Measurements from ENCODE around the gene HMGXB3.
"Not testable (repeated sequence)": the region's sequence is repeated elsewhere in the genome, so short reads cannot be mapped to it uniquely, and the experiment has no call there.

The HMGXB3 gene

DNA sequence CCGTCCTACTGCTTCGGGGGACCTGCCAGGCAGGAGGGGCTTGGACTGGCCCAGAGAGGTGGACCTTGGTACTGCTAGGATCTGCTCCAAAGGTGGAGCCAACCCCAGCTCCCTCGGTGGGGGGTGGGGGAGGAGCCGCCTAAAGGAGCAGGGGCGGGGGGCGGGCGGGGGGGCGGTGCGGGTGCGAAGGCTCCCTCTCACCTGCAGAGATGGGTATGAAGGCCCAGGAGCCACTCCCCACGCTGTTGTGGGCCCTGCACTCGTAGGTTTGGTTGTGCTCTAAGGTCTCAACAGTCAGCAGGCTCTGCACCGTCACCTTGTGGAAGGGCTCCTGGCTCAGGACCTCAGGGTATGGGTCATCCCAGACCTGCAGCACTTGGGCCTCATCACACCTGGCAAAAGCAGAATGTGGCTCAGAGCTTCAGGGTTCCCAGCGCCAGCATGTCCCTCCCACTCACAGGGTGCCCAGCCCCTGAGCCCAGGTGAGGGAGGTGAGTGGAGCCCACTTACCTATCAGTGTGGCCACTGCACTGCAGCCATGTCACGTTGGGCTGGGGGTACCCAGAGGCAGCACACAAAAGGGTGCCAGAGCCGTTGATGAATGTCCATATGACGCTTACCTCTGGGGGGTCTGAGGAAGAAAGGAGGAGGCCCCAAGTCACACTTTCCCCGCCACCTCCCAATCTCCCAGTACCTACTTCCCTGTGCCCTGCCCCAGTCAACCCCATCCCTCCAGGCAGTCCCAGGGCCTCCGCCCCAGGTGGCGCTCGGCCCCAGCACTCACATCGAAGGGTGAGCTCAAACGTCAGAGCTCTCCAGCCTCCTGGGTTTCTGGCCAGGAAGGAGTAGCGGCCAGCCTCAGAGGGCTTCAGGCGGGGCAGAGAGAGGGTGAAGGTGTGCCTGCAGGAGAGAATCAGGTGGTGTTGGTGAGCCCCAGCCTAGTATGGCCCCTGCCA lies 69.4 kb downstream of the HMGXB3 start:
- no peak for DNase-seq

DNA sequence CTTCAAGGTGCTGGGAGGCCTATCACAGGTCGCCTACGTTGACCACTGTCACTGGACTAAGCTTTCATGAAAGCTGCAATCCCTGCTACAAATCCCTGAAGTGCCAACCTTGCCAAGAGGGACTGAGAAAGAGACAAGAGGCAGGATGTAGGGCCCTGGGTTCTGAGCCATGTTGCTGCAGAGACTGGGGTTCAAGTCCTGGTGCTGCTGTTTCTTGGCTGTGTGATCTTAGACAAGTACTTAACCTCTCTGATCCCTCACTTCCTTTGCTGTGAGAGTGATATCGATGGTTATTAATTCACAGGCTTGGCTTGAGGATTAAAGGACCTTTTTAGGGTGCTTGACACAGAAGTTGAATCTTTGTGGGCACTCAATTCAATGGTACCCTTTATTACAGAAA lies 70.3 kb downstream of the HMGXB3 start:
- no peak for DNase-seq

DNA sequence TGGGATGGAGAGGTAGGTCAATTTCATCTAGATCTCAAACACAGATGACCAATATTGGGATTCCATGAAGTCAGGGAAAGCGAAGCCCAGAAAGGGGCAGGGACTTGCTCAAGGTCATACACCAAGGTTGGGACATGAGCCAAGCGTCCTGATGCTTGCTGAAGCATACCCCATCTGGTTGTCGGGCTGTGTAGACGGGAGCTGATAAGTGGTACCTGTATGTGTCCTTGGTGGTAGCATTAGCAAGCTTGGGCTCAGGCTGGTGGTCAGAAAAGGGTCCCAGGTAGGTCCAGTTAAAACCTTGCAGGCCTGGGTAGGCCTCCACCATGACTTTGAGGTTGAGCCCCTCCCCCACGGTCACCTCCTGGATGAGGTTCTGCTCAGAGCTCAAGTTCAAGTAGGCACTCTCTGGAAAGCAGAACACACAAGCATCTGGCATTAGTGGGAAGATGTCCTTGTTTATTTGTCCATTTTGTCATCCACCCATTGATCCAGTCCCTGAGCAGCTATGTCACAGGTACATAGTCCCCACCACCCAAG lies 72.6 kb downstream of the HMGXB3 start:
- DNase-seq: no peak

DNA sequence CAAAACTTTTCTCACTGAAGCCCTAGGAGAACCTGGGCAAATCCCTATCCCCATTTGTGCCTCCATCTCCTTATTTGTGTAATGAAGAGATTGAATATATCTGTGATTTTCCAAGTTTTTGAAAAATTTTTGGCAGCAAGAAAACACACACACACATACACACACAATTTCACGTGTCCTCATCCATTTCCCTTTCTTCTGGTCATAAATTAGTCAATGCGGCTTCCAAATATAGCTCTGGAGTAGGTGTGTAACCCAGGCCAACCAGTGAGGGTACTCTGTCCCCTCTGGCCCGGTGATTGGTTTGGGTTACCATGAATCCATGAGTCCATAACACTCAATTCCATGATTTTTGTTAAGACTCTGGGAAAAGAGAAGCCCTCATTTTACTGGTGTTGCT lies 73.1 kb downstream of the HMGXB3 start:
- DNase-seq: no peak

DNA sequence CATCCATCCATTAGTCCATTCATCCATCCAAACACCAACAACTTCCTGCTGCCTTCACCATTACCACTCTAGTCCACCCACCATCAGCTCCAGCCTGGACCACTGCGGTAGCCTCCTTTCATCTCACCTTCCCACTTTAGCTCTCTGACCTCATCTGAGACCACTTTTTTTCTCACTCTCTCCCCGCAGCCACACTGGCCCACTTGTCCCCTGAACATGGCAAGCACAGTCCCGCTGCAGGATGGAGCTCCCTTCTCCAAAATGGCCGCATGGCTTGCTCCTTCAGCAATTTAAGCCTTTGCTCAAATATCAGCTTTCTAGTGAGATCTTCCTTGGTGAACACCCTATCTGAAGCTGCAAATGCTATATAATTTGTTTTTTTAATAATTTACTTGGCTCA lies 74.7 kb downstream of the HMGXB3 start:
- DNase-seq: no peak

DNA sequence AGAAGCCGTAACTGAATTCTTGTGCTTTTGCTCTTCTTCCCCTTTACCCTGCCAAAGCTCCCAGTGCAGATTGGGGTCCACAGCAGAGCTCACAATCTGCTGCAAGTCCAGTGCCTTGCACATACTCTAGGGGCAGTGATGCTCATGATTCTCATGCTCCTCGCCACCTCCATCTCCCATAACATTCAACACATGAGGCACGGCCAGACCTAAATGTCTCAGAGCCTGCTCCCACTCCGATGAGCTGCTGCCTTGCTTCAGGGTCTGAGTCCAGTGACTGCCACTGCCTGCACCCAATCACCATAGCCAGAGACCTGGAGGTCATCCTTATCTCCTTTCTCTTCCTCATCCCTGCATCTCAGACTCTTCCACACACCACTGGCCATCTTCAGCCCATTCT lies 75.3 kb downstream of the HMGXB3 start:
- peak; percentile 47 for DNase-seq

DNA sequence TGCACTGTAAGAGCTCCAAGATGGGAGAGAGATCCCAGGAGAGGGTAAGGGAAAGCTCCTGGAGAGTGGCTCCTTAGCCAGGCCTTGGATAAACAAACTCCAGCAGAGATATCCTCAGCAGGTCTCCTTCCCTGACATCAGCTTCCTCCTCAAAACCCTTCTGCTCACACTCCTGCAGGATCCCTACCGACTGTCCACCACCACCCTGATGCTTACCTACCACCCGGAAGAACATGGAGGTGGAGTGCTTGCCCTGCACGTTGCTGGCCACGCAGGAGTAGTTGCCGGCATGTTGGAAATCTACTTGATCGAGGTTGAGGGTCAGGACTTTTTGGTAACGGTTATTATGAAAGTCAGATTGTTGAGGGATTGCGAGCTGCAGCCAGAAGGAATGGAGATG lies 76.5 kb downstream of the HMGXB3 start:
- DNase-seq: no peak

DNA sequence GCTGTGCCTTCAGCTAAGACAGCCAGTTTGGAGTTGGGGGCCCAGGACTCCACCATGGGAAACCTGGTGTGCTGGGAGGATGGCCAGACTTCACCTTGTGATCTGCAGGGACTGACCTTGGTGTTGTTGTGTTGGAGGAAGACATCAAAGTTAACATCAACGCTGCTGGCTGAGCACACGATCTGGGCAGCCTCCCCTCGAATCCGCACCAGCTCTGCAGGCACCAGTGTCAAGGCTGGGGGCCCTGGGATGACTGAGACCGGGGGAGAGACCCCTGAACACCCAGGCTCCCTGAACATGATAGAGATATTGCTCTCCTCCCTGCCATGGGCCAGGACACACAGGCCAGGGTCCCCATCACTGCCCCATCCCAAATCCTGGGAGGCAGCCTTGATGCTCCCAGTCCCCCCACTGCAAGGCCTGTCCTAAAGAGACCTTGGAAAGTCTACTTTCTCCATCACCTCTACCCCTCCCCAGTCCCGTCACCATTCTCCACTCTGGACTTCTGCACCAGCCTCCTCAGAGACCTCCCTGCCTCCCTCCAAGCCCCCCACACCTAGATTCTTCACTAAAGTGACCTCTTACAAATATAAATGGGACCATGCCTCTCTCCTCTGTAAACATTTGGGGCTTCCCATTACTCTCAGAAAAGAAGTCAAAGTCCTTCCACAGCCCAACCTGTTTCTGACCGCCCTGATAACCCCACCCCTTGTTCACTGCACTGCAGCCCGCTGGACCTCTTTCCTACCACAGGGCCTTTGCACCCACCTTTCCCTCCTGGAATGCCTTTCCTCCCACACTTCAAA lies 77.7 kb downstream of the HMGXB3 start:
- DNase-seq: no peak

DNA sequence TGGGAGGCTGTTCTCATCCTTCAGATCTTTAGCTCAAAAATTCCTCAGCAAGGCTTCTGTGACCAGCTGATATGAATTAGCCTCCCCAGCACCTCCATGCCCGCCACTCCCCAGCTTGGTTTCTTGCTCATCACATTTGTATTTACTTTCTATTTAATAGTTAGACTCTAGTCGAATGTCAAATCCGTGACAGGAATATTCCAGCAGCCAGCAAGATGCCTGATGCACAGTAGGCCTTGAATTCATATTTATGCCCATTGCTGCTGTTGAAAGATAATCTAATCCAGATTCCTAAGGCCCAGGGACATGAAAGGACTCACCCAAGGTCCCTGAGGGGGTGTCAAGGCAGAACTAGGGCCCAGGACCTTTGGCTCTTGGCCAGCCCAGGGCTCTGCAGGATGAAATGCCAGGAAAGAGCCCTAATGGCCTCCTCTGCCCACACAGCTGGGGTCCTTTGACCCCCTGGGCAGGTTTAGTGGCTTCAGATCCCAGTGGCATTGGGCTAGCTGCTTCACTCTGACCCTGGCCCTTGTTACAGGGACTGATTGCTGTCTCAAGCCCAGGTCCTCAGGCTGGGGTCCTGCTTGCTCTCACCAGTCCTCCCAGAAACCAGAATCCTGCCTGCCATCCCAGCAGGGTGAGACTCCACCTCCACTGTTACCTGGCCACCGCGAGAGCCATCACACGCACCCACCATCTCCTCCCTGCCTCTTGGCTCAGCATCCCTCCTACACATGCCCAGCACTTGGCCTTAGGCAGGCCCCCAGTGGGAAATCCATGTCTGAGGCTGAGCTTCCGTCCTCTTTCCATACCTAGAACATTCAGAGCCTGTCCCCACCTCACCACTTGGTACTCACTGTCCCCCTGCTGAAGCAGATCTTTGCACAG lies 78.5 kb downstream of the HMGXB3 start:
- DNase-seq: no peak

DNA sequence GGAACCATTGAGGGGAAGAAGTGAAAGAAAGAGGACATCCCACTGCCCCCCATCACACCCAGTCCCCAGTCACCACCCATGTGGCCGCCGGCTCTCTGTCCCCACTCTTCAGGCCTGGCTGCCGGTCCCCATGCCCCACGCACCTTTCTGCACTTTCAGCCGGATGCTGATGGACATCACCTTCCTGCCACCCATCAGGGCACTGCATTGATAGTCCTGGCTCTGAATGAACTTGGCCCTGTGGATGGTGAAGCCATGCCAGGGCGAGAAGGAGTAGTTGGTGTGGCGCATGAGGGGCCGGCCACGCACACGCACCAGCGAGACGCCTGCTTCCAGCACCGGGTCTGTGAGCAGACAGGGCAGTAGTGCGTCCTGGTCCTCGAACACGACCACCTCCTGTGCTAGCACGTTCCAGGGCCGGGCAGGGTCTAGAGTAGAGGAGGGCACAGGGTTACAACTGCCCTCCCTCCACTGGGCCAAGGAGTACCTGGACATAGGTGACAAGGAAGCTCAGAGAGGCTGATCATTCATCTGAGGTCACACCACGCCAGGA lies 79.4 kb downstream of the HMGXB3 start:
- no peak for DNase-seq

DNA sequence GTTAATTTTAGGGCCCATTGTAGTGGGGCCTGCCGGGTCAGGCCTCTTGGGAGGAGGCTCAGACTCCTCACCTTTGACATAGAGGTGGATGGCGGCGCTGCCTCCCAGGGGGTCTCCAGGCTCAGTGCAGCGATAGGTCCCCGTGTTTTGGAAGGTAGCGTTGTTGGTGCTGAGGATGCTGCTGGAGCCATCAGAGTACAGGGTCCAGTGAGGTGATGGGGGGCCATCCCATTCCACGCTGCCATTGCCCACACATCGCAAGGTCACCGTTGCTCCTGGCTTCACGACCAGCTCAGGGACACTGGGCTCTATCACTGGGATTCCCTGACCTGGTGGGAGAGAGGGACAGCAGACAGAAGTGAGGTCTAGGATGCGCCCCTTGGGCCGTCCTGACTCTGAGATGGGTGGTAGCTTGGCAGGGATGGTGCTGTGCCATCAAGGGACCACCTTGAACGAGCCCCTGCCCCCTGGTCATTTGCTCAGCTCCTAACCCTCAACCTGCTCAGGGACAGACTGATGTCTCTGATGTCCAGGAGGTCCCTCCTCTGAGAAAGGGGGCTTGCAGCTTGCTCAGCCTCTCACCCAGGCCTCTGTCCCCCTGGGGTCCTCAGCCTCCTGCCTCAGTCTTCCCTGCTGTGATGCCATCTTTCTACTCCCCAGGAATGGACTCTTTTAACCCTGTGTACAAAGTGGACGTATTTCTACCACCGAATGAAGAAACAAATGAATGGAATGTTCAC lies 80.3 kb downstream of the HMGXB3 start:
- DNase-seq: no peak

DNA sequence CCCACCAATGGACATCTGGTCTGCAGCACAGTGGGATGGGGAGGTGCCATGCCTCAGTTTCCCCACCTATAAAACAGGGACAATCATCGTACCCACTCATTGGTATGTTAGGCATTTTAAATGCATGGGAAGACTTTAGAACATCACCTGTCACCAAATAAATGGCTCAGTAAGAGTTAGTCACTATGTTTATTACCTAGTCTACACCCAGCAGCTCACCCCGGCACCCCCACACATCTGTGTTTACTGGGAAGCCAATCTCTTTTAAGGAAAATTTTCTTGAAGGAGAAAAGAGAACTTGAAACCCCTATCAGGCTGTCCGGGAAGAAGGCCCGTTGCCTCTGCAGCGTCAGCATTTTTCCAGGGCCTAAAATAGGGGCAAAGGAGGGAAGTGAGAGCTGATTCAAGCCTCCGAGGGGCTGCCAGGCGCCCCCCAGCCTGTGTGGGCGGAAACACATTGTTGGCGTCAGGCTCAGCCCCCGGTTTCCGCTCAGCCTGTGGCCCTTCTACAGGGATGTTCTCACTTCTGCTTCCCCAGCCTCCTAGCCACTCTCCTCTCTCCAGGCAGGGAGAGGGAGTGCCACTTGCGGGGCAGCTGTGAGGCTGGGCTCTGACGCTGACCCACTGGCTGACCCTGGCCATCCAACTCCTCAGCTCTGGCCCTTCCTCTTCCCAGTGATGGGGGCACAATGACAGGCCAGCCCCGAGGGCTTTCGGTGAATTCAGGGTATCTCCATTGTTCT lies 81.2 kb downstream of the HMGXB3 start:
- peak; percentile 47 for DNase-seq

DNA sequence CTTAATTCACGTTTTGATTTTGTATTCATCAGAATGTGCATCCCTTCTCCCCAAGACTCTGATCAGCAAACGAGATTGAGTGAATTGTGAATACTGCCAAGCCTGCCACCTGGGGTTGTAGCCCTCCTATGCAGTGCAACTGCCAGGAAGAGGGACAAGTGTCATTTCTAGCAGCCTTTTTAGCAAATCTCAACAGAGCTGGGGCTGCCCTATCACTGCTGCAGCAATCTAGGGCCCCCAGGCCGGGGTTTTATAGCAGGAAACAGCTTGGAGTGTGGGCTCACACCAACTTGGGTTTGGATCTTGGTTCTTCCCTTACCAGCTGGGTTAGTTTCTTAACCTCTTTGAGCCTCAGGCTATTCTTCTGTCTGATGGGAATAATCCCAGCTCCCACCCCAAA lies 81.8 kb downstream of the HMGXB3 start:
- DNase-seq: peak; percentile 26

DNA sequence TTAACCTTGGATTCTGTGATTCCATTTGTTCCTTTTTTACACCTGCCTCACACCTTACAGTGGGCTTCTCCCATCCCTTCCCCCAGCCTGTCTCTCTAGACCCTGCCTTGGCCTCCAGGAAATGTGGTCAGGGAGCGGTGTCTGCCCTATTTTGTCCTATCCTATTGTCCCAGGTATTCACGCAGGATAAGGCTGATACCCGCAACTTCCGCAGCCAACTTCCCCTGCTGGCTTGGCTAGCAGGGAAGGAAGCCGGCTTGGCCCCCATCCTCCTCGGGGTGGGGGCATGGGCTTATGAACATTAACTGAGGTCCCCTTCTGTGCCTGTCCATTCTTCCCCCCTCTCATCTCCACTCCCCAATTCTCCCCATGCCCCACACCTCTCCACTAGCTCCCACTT lies 82.3 kb downstream of the HMGXB3 start:
- no peak for DNase-seq

DNA sequence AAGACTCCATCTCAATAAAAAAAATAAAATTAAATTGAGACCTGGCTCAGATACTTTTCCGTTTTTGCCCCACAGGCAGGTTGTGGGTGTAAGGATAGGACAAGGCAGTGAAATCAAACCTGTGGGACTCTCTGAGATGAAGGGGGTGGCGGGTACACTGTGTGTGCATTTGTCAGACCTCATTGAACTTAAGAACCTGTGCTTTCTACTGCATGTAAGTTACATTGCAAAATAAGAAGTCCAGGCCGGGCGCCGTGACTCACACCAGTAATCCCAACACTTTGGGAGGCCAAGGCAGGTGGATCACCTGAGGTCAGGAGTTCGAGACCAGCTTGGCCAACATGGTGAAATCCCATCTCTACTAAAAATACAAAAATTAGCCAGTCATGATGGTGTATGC lies 84.2 kb downstream of the HMGXB3 start:
- not testable (repeated sequence) for DNase-seq

DNA sequence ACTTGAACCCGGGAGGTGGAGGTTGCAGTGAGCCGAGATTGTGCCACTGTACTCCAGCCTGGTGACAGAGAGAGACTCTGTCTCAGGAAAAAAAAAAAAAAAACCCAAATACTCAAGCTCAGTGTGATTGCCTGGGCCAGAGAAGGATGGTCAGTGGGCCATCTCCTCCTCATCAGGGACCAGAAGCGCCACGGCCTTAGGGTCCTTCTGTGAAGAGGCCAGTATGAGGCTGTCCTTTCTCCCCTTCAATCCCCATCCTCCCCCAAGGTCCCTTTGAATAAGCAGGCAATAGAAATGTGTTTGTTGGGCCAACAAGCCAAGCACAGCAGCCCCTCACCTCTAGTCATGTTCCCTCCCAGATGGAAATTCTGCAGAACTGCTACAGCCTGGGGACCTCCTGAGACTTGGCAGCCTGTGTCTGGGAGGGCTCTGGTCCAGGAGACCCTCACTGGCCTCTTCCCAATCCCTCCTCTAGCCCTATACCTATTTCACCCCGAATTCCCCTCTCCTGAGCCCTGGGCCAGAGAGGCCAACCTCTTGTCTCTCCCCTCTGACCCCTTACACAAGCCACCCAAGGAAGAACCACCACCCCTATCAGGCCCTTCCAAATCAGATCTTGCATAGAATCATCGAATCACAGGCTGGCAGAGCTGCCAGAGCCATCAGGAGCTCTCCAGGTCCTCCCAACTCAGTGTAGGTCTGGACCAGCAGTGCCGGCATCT lies 84.8 kb downstream of the HMGXB3 start:
- DNase-seq: no peak

DNA sequence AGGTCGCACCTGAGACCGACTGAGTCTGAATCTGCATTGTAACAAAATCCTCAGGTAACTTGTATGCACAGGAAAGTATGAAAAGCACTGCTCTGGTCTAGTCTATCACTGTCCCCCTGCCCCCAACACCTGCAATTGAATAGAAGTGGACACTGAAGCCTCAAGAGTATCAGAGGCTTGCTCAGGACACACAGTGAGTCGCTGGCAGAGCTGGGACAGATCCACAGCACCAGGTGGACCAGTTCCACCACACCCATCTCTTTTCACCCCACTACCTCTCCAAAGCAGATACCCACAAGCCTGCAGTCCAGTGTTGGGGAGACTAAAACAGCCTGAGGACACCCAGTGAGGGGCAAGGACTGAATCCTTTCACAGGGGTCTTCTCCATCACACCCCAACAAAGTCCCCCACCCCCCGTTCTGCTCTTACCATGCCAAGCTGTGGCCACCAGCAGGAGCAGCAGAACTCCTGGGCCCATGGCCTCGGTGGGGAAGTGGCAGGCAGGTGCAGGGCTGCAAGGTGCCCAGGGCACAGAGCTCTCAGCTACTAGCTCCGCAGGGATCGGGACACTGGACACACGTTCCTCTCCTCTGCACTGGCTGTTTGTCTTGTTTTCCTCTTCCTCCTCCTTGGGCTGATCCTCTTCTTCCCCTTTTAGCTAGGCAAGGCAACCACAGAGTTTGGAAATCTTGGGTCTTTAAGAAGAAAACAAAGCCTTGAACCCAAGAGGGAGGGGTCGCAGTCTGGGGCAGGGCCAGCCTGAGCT lies 85.6 kb downstream of the HMGXB3 start, which contains the start of gene CSF1R:
Gene CSF1R, minus strand, starts transcription at position 605 of the 766 bp plus-strand sequence. Its CDS starts 127 bp downstream, at position 478.
- peak; percentile 33 for DNase-seq

DNA sequence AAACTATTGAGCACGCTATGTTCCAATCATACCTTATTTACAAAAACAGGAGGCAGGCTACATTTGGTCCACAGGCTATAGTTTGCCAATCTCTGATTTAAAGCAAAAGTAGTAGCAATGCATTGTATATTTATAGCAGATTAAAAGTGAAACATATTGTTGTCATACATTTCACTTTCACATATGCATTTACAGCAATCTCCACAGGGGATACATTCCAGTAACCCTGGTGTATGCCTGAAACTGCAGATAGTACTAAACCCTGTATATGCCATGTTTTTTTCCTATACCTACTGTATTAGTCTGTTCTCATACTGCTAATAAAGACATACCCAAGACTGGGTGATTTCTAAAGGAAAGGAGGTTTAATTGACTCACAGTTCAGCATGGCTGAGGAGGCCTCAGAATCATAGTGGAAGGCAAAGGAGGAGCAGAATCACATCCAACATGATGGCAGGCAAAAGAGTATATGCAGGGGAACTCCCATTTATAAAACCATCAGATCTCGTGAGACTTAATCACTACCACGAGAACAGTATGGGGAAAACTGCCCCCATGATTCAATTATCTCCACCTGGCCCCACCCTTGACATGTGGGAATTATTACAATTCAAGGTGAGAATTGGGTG lies 91.7 kb downstream of the HMGXB3 start:
- no peak for DNase-seq

DNA sequence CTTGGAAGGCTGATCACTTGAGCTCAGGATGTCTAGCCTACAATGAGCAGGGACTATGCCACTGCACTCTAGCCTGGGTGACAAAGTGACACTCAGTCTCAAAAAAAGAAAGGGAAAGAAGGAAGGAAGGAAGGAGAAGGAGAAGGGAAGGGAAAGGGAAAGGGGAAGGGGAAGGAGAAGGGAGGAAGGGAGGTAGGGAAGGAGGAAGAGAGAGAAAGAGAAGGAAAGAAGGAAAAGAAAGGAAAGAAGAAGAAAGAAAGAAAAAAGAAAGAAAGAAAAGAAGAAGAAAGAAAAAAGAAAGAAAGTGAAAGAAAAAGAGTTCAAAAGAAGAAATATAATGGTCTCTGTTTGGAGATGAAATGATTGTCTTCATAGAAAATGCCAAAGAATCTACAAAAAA lies 96.6 kb downstream of the HMGXB3 start:
- DNase-seq: no peak

Data from hematopoietic multipotent progenitor cell treated with erythropoietin and hydrocortisone succinate and interleukin-3 and kit ligand, for 6 days (in vitro differentiated cells).